Bronchial epithelial cell (primary cell): Measurements from ENCODE around the gene PAK6. TPM values are rescaled to one million over a fixed set of nuclear protein-coding genes. Genes with fewer than 3 reads are reported as not detected.

Experiments used
- DNase-seq: peaks from one replicate; pipeline ENCODE4 v3.0.0-alpha.2; 2010; ENCODE audit warnings: low read depth
- FAIRE-seq: peaks from 2 replicates; lab custom pipeline; 2011; peaks lifted over from hg19 to GRCh38; lab: Jason Lieb, UNC
- H3K27me3 ChIP-seq: 2 replicates; pipeline ENCODE4 v1.5.1; 2011; ENCODE audit warnings: low read length; ENCODE audit not compliant: control insufficient read depth, insufficient read depth
- H3K36me3 ChIP-seq: 2 replicates; pipeline ENCODE4 v1.5.1; 2011; ENCODE audit warnings: low read length; ENCODE audit not compliant: control insufficient read depth, insufficient read depth
- H3K4me3 ChIP-seq: 2 replicates; pipeline ENCODE4 v1.5.1; 2011; ENCODE audit warnings: mild to moderate bottlenecking, low read depth, low read length, control low read depth
- CTCF ChIP-seq: IDR thresholded peaks from 2 replicates; pipeline ENCODE4 v1.5.1; 2011; ENCODE audit warnings: mild to moderate bottlenecking, moderate library complexity, low read length, control low read depth, inconsistent platforms; ENCODE audit not compliant: insufficient read depth, severe bottlenecking
- total RNA-seq: library from RNA; depleted of rRNA; stranded (reverse); fragments of >200 nt; gene quantifications from 2 replicates; pipeline ENCODE4 v1.2.1, GENCODE V29; 2014

PAK6 gene
- total RNA-seq, 1 donor from 2014 or later: 11.6 TPM

DNA sequence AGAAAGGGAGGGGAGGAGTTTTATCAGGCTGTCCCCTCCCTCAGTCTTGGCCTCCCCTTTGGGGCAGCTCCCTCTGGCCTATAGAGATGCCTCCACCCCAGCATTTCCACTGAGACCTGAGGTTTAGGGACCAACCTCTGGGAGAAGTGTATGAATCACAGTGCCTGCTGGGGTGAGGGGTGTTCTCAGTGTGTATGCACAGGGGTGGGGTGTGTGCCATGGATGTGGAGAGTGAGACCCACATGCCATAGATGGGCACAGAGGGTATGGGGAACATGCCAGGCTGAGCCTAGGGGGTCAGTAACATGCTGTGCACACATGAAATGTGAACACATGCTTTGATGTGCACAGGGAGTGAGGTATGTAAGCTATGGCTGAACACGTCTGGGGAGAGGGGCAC, 56.4 kb downstream of the PAK6 start:
- Histone ChIP-seq H3K4me3 (no peak overlapping the region), H3K27me3 (peaks cover 8% of the 10 kb centered on the region), H3K36me3 (no peaks in the 10 kb centered on the region)
- FAIRE-seq: no peak
- no peak for DNase-seq
- no peak for TF ChIP-seq CTCF

GRCh38 chr15:40295877-40296560, 57.2 kb downstream of the PAK6 start:
- FAIRE-seq: no peak
- peaks cover 8% of the 10 kb centered on the region for H3K27me3 ChIP-seq

GRCh38 chr15:40296561-40297230, 57.8 kb downstream of the PAK6 start:
- no peak for TF ChIP-seq CTCF
- DNase-seq (no peak), FAIRE-seq (no peak)
- no peaks in the 10 kb centered on the region for H3K36me3 ChIP-seq
- H3K4me3 ChIP-seq: no peak overlapping the region
- H3K27me3 ChIP-seq: peaks cover 8% of the 10 kb centered on the region

More at GRCh38 chr15:40295877-40296560, 57.2 kb downstream of the PAK6 start:
- Histone ChIP-seq H3K4me3 (no peak overlapping the region), H3K36me3 (no peaks in the 10 kb centered on the region)
- no peak for DNase-seq
- no peak for TF ChIP-seq CTCF

GRCh38 chr15:40297356-40297755, 58.5 kb downstream of the PAK6 start:
- FAIRE-seq: no peak
- peaks cover 3% of the 10 kb centered on the region for H3K27me3 ChIP-seq
- no peaks in the 10 kb centered on the region for H3K36me3 ChIP-seq
- TF ChIP-seq CTCF: no peak
- H3K4me3 ChIP-seq: no peak overlapping the region
- no peak for DNase-seq

- TF ChIP-seq CTCF: no peak
- H3K36me3 ChIP-seq: no peaks in the 10 kb centered on the region
- DNase-seq (no peak), FAIRE-seq (no peak)
- peaks cover 3% of the 10 kb centered on the region for H3K27me3 ChIP-seq
- H3K4me3 ChIP-seq: no peak overlapping the region
Observed at GRCh38 chr15:40298216-40298935, 59.5 kb downstream of the PAK6 start.
